ENCODE data around the gene SPG7. TPM values are rescaled to one million over a fixed set of nuclear protein-coding genes. Genes with fewer than 3 reads are reported as not detected.

The SPG7 gene
- total RNA-seq, 1 donor from 2014 or later = 93.1 TPM

DNA sequence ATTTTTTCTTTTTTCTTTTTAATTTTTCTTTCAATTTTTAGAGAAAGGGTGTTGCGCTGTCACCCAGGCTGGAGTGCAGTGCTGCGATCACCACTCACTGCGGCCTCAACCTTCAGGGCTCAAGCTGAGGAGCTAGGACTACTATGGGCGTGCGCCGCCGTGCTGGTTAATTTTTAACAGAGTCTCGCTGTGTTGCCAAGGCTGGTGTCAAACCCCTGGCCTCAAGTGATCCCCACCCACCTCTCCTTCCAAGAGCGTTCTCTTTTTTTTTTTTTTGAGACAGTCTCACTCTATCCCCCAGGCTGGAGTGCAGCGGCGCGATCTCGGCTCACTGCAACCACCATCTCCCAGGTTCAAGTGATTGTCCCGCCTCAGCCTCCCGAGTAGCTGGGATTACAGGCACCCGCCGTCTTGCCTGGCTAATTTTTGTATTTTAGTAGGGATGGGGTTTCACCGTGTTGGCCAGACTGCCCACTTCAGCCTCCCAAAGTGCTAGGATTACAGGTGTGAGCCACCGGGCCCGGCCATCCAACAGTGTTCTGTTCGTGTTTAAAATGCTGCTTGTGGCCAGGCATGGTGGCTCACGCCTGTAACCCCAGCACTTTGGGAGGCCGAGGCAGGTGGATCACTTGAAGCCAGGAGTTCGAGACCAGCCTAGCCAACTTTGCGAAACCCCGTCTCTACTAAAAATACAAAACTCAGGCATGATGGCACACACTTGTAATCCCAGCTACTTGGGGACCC lies 37.8 kb downstream of the SPG7 start:
- DNase-seq (ENCODE audit: low read depth in 2 of 2) = no peak

DNA sequence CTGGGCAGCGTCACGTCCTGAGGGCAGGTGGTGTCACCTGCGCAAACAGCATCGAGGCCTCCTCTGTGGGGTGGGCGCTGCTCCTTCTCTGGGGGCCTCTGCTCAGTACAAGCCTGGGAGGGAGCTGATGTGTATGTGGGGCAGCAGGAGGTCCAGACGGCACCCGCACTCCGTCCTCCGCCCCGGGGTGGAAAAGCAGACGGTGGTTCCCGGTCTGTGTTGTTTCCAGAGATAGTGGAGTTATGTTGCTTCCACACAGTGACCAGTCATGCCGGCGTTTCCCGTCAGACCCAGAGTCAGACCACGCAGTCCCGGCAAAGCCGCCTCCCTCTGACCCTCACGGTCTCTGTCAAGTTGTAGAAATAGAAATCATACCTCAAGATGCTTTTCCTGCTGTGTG lies 38.6 kb downstream of the SPG7 start:
- no peak for DNase-seq (ENCODE audit: low read depth in 2 of 2)

GRCh38 chr16:89547291-89547690 lies 39.1 kb downstream of the SPG7 start:
- no peak for DNase-seq (ENCODE audit: low read depth in 2 of 2)

DNA sequence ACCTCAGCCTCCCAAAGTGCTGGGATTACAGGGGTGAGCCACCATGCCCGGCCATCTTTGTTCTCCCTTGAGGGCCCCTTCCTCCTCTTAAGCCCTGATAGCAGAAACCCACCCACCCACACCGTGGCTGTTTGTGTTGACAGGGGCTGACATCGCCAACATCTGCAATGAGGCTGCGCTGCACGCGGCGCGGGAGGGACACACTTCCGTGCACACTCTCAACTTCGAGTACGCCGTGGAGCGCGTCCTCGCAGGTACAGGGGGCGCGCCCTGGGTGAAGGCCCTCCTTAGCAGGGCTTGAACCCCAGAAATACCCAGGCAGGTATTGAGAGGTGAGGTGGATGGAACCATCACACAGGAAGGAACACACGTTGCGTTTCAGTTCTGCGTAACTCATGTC lies 39.7 kb downstream of the SPG7 start:
- DNase-seq (ENCODE audit: low read depth in 2 of 2) = no peak

DNA sequence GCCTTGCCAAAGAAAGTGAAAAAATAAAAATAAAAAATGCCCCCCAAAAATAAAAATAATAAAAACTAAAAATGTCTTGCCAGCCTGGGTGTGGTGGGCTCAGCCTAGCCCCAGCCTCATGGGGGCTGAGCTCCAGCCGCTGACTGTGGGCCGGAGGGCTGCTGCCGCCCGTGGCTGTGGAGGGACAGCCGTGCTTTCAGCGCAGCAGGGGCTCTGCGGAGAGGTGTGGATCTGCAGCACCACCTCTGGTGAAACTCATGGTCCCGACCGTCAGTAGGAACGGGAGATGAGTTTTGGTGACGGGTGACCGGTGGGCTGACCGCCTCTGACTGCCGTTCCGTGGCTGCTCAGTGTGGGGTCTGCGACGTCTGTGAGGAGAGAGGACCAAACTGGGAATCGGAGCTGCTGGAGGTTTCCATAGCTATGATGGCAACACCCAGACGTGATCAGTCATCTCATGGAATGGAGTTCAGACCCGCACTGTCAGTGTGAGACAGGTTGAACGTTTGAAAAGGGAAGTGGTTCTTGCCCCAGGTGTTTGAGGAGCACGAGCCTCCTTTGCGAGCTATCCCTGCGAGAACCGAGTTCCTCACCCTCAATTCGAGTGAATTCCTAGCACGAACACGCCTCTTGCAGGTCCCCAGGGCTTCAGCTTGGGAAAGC lies 40.3 kb downstream of the SPG7 start:
- no peak for DNase-seq (ENCODE audit: low read depth in 2 of 2)

- DNase-seq (ENCODE audit: low read depth in 2 of 2) = no peak
Observed at GRCh38 chr16:89549007-89549700, 41.0 kb downstream of the SPG7 start.

DNA sequence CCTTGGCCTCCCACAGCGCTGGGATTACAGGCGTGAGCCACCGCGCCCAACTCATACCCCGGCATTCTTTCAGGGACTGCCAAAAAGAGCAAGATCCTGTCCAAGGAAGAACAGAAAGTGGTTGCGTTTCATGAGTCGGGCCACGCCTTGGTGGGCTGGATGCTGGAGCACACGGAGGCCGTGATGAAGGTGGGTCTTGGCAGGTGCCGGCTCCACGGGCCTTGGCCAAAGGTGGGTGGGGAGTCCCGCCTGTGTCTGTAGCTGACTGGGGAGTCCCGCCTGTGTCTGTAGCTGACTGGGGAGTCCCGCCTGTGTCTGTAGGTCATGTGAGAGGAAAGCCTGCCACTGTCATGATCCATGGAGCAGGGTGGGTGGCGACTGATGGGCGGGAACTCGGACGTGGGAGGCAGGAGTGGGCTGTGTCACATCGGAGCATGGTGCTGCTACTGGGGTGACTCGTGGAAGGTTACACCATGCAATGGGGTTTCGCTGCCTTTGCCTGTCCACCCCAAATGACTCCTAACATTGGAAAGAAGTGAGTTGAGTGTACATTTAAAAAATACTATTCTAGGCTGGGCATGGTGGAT lies 42.3 kb downstream of the SPG7 start:
- no peak for DNase-seq (ENCODE audit: low read depth in 2 of 2)

DNA sequence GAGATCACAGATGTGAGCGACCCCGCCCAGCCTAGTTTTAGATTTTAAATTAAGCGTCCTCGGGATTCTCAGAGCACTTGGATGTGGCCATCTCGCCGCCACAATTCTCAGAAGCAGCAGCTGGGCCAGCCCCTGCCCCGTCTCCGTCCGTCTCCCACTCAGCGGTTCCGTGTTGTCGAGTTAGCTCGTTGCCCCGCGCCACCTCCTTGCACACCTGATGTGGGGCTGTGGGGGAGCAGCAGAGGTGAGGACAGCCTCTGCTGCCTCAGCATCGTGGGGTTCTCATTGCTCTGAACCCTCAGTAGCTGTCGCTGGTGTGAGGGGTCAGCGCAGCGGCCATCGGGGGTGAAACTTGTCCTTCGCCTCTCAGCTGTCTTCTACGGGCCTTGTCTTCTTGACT lies 44.1 kb downstream of the SPG7 start:
- no peak for DNase-seq (ENCODE audit: low read depth in 2 of 2)

DNA sequence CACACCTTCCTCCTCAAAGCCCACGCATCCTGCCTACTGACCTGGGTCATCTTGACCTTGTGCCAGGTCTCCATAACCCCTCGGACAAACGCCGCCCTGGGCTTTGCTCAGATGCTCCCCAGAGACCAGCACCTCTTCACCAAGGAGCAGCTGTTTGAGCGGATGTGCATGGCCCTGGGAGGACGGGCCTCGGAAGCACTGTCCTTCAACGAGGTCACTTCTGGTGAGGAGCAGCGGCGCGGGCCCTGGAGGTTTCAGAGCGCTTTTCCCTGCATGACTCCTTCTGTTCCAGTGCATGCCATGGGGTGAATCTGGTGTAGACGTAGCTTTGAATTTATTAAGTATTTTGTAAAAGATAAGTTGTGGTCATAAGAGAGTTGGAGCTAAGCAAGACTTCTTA lies 44.7 kb downstream of the SPG7 start:
- DNase-seq (ENCODE audit: low read depth in 2 of 2) = no peak

DNA sequence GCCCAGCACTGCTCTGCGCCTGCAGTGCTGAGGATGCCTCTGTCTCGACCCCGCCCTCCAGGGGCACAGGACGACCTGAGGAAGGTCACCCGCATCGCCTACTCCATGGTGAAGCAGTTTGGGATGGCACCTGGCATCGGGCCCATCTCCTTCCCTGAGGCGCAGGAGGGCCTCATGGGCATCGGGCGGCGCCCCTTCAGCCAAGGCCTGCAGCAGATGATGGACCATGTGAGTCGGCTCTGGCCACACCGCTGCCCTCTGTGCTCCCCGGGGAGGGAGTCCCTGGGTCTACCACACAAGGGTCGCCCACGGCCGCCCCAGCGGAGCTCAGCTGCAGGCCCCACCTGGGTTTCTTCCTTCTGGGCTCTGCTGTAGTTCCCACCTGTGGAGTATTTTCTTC lies 45.5 kb downstream of the SPG7 start:
- DNase-seq (ENCODE audit: low read depth in 2 of 2) = no peak

DNA sequence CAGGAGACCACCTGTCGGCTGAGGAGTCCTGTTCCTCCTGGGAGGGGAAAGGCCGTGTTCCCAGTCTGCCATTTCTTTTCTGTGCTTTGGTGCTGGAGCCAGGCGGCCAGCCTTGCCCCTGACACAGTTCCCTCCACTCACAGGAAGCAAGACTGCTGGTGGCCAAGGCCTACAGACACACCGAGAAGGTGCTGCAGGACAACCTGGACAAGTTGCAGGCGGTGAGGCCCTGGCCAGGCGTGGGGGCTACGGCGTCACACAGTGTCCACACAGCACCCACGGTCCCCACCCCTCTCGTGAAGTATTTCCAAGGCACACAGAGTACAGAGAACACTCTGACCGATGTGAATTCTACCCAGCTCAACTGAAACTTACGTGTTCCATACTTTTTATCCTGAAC lies 46.1 kb downstream of the SPG7 start:
- DNase-seq (ENCODE audit: low read depth in 2 of 2) = no peak

GRCh38 chr16:89555265-89555664 lies 47.1 kb downstream of the SPG7 start:
- no peak for DNase-seq (ENCODE audit: low read depth in 2 of 2)

GRCh38 chr16:89555780-89556179 lies 47.6 kb downstream of the SPG7 start:
- DNase-seq (ENCODE audit: low read depth in 2 of 2) = no peak

DNA sequence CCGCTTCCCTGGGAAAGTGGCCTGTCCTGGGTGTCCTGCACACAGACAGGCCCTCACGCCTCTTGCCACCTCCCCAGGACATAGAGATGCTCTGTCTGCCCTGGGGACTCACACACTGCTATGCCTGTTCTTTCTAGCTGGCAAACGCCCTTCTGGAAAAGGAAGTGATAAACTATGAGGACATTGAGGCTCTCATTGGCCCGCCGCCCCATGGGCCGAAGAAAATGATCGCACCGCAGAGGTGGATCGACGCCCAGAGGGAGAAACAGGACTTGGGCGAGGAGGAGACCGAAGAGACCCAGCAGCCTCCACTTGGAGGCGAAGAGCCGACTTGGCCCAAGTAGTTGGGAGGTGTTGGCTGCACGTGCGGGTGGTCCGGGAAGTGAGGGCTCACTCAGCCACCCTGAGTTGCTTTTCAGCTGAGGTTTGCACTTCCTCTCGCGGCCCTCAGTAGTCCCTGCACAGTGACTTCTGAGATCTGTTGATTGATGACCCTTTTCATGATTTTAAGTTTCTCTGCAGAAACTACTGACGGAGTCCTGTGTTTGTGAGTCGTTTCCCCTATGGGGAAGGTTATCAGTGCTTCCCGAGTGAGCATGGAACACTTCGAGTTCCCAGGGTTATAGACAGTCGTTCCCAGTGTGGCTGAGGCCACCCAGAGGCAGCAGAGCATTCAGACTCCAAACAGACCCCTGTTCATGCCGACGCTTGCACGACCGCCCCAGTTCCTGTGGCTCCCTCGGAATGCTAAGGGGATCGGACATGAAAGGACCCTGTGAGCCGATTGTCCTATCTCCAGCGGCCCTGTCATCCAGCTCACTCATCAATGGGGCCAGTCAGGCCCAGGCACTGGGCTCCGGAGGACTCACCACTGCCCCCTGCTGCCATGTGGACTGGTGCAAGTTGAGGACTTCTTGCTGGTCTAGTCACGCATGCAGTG lies 48.8 kb downstream of the SPG7 start:
- peak; percentile 75 to 88 for DNase-seq (ENCODE audit: low read depth in 2 of 2)

DNA sequence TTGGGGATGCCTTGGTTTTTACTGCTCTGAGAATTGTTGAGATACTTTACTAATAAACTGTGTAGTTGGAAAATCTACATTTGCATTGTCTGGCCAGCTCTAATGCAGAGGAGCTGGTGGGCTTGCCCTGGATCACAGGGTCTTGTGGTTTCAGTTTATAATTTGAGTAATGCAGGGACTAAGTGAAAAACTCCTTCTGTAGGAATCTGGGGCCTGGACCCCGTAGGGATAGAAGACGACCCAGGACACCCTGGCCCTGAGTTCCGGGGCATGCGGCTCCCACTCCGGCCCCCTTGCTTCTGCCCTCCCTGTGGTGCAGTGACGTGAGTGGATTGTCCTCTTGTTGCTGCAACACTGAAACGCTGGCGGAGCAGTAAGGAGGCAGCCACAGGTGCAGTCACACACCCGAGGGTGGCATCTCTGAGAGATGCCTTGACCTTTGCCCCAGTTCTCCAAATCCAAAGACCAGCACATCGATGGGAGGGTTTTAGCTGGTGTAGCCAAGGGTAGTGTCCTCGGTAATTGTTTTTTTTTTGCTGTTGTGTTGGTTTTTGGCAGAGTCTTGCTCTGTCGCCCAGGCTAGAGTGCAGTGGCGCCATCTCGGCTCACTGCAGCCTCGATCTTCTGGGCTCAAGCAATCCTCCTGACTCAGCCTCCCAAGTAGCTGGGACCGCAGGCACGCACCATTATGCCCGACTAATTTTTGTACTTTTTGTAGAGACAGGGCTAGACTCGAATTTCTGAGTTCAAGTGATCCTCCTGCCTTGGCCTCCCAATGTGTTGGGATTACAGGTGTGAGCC lies 49.7 kb downstream of the SPG7 start:
- no peak for DNase-seq (ENCODE audit: low read depth in 2 of 2)

GRCh38 chr16:89560378-89561141 lies 52.4 kb downstream of the SPG7 start, which contains the start of gene RPL13:
Gene RPL13 (plus strand): TSS chr16:89560682. CDS start chr16:89560960, 278 bp downstream.
- peak; percentile 89 to 97 for DNase-seq (ENCODE audit: low read depth in 2 of 2)

GRCh38 chr16:89561142-89561883 lies 53.1 kb downstream of the SPG7 start:
- no peak for DNase-seq (ENCODE audit: low read depth in 2 of 2)

GRCh38 chr16:89561884-89562599 lies 53.8 kb downstream of the SPG7 start:
- DNase-seq (ENCODE audit: low read depth in 2 of 2) = no peak
